Right lobe of liver (tissue), 4 donors: ENCODE data around the gene LARP7.

Experiments used
- POLR2A ChIP-seq: fragments of 450-650 bp; IDR thresholded peaks from one replicate; pipeline ENCODE4 v1.6.1; 2017; ENCODE audit warnings: antibody characterized with exemption, mild to moderate bottlenecking
- TF ChIP-seq, protein P1 (sequence below), 4 donors: fragments of 200-600 bp in 3 of 4; fragments of 450-650 bp in 1 of 4; IDR thresholded peaks; one replicate each; pipeline versions ENCODE4 v1.5.1 to v1.8.0; 2016 to 2022; ENCODE audit warnings: antibody characterized with exemption in 4 of 4, mild to moderate bottlenecking in 2 of 4
- donor health status: DM: no; HTN: no; CAD: no.
- donor health status: DM: no; HTN: no; CAD: no.
- donor health status: DM: no; HTN: yes; CAD: no.

DNA sequence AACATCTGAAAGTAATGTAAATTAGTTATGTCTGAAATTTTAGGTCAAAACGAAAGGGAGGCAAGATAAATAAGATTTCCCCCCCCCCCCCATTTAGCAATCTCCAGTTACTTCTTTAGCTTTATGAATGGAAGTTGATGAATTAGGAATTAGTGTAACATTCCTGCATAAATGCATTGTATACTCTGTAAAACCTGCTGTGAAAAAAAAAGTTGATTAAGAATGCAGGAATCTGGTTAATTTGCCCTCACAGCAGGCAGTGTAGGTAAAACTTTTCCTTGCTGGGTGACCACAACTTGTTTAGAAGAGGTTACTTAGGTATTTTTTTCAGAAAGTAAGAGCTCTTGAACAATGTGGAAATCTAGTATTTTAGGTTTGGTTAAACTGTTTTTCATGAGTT, 15.3 kb downstream of the LARP7 start:
- TF ChIP-seq, protein P1, sequence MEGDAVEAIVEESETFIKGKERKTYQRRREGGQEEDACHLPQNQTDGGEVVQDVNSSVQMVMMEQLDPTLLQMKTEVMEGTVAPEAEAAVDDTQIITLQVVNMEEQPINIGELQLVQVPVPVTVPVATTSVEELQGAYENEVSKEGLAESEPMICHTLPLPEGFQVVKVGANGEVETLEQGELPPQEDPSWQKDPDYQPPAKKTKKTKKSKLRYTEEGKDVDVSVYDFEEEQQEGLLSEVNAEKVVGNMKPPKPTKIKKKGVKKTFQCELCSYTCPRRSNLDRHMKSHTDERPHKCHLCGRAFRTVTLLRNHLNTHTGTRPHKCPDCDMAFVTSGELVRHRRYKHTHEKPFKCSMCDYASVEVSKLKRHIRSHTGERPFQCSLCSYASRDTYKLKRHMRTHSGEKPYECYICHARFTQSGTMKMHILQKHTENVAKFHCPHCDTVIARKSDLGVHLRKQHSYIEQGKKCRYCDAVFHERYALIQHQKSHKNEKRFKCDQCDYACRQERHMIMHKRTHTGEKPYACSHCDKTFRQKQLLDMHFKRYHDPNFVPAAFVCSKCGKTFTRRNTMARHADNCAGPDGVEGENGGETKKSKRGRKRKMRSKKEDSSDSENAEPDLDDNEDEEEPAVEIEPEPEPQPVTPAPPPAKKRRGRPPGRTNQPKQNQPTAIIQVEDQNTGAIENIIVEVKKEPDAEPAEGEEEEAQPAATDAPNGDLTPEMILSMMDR (IDR thresholded peaks at IDR 0.05) = no peak
- TF ChIP-seq POLR2A = no peak
